Stimulated activated CD4-positive, alpha-beta T cell treated with anti-CD3 and anti-CD28 coated beads, Interleukin-2, amount 100 ng/mL, for 24 hours (primary cell): ENCODE measurements around the gene UBN1.

ENCODE experiments used
- DNase-seq, 2 donors: peaks; one replicate each; pipeline ENCODE4 v3.0.0-alpha.2; 2020

The UBN1 gene

DNA sequence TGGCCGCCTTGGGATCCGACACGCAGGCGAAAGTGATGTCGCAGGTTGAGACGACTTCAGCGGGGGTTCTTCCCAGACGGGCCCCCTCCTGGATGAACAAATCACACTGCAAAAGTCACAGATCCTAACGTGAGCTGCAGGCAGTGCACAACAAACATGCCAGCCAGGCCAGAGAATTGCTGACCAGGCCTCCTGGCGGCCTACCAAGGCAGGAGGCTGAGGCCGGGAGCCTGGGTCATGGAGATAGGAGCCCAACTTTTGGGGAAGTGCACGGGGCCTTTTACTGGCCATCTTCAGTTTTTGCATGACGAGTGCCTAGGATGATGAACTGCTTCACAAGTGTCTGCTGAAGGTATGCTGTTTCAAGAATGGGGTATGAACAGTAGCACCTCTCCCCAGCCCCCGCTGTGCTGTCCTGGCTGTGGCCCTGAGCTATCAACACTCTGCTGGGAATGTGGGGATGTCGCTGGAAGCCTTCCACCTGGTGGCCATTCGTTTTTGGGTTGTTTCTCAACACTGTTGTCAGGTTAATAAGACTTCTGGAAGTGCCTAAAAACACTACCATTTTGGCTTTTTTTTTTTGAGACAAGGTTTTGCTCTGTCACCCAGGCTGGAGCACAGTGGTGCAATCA is 32.6 kb upstream of the UBN1 start:
- no peak for DNase-seq

DNA sequence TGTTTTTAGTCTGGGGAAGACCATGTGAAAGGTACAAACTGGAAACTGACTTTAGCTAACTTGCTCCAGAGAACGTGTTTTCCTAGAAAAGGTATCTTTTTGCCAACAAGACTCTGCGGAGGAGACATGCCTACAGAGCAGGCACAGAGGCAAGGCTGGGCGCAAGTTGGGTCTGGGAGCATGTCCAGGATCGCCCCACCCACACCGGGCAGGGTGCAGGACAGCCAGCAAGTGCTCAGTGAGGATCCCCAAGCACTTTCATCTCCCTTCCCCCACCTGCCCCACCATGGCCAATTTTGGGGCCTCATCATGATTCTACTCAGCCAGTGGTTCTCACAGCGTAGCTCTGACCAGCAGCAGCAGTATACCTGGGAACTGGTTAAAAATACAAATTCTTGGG is 26.6 kb upstream of the UBN1 start:
- no peak for DNase-seq

DNA sequence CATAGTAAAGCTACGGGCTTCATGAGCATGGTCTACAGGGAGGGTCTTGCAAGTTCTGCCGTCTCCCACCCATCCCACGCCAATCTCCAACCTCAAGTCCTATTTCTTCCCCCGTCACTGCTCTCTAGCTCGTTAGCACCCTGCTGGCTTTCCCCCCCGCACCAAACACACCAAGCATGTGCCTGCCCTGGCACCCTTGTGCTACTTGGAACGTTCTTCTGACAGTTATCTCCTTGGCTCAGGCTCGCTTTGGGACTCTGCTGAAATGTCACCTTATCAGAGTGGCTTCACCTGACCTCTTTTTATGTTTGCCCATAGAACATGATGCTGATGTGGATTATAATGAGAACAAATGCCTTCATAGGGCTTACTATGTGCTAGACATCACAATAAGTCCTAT is 22.1 kb upstream of the UBN1 start:
- DNase-seq, result no peak

DNA sequence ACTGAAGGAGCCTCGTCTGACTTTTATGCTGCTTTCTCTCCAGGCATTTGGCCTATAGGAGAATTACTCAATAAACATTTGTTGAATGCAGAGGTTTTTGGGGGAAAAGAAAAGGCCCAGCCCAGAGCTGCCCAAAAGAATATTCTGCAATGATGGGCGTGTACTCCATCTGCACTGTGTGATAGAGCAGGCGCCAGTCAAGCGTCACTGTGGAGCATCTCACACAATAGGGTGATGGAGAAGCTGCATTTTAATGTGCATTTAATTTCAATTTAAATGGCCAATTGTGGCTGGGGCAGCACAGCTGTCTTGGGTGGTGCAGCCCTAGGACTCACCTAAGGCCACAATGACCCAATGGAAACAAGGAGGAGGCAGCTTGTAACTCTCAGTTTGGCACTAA is 20.8 kb upstream of the UBN1 start:
- DNase-seq, result no peak

DNA sequence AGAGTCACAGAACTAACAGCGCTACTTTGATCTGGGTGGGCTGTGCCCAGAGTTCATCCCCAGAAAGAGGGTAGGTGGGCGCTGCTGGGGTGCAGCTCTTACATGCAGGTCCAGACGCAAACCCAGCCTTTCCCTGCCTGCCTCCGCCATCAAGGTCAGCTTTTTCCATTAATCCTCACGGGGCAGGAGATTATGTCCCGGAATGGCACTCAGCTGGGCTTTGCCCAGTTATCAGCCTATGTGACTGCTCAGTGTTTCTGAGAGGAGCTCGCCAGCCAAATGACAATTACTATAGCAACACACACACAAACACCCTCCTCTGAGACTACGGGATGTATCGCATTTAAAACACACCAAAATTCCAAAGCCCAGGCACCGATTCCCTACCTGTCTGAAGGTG is 20.3 kb upstream of the UBN1 start:
- no peak for DNase-seq

DNA sequence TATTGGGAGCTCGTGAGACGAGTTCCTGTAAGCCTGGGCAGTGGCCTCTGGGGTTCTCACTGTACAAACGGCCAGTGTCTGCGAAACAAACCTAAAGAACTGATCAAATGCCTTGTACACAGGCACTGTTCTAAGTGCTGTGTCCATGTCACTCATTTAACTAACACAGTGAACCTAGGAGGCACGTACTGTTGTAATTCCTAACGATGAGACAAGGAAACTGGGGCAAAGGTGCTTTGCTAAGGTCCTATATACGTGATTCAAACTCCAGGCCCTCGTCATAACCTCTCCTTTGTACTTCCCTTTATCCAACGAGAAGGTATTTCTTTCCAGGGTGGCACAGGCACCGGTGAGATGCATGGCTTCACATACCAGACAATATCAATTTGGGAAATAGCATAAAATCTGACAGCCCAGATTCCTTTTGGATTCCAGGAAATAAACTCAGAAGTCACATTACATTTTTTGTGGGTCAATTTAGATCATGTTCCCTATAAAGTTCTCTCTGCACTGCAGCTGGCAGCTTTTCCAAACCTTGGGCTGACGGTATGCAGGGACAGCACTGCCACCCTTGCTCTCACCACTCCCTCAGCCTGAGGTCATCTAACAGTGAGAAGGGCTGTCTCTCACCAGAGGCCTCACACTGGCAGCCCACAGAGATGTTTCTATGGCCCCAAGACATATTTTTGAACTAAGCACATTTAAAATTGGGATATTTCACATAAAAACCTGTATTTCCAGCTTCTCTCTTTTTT is 18.5 kb upstream of the UBN1 start:
- DNase-seq, result no peak

DNA sequence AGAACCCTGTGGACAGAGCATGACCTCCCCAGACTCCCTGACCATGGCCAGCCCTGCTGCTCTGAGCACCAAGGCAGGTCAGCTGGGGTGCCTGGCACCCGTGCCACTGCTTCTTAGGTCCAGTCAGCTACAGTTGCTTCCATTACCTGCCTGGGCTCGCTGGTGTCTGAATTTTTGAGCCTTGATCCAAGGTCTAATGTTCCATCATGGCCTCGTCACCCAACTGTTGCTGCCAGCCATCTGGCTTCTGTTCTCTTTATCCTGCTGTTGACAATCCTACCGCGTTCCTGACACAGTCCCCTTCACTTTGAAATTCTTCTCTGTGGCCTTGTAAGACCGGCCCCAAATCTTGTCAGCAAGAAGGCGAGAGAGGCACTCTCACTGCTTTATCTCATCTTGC is 16.9 kb upstream of the UBN1 start:
- DNase-seq, result no peak

DNA sequence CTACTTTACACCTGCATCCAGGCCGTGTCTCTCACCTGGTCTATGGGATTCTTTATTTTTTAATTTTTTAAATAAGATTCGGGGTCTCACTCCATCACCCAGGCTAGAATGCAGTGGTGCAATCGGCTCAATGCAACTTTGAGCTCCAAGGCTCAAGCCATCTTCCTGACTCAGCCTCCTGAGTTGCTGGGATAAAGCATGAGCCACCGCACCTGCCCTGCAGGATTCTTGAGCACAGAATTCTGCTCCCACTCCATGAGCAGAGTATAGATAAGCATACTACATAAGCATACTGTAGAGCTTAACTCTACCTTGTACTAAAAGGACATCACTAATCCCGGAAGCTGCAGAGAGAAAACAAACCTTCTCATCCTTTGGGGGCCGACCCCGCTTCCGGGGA is 15.7 kb upstream of the UBN1 start:
- DNase-seq, result no peak

DNA sequence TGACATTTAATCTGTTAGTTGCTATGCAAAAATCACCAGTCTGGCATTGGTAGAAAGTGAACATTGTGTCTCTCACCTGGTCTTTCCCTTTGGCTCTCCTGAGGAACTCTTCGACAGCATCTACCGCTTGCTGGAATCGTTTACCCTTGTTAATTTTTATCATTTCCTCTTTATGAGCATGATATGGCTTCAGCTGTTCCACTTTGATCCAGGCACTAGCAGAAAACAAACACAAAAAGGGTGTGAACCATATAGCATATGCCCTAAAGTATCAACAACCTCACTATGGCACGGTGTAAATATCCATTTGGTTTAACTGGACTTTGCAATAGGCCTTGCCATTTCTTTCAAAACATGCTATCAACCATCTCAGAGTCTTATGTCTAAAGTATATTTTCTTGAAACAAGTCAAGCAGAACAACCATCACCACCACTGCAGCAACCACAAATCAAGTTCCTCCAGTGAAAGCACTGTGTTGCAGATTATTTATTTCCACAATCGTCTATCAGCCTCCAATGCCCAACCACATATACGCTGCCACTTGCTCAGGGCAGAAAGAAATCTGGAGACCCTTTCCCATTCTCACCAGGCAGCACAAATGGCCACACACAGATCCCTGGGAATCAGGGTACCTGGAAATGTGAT is 14.5 kb upstream of the UBN1 start:
- DNase-seq, result no peak

DNA sequence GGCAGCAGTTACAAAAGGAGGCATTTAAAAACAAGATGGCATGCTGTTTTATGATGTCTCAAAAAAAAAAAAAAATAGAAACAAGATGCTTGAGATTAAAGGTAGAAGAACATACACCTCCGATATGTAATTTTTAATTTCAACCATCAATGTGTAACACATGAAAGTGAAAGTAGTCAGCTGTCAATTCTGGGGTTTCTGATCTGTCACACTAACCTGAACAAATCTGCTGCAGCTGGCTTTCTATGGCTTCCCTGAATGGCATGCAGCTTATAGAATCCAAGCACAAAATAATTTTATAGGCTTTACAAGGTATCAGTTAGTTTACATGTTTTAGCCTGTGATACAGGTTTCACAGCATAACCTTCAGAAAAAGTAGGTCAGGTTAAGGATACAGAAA is 13.7 kb upstream of the UBN1 start:
- DNase-seq, result no peak

DNA sequence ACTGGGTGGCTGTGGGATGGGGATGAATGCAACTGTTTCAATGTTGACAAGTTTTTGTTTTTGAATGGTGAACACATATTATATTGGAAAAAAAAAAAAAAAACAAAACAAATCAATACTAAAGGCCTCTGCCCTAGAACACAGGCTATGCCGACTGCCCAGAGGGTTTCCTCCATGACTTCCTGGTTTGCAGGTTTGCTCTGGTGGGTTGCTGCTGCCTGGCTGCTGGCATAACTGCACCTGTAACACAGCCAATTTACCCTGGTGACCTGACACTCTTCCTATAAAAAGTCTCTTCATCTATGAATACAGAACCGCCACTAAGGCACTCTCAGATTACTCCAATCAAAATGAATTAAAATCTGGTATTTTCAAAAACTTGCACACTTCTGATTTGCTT is 10.6 kb upstream of the UBN1 start:
- no peak for DNase-seq

DNA sequence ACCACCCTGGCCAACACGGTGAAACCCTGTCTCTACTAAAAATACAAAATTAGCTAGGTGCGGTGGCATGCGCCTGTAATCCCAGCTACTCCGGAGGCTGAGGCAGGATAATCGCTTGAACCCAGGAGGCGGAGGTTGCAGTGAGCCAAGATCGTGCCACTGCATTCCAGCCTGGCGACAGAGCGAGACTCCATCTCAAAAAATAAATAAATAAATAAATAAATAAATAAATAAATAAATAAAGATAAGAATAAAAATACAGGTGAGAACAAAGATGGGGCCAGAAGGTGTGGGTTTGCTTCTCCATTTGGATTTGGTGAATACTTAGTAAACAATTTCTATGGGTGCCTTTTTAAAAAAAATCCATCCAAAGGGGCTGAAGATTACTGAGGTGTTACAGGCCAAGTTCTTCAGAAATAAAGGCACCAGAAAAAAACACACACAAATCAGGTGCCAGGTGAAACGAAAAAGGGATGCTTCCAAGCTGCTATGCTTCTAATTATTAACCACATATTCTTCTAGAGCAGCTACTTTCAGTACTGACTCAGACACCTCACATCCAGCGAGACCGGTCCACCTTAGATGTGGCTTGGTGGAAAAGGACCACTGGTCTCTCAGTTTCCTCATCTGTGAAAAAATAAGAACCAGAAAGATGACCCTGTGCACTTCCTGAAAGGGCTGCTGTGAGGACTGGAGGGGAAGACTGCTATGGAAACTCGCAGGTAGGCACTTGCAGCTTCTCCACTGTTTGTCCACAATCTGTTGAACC is 9.4 kb upstream of the UBN1 start:
- DNase-seq, result no peak

DNA sequence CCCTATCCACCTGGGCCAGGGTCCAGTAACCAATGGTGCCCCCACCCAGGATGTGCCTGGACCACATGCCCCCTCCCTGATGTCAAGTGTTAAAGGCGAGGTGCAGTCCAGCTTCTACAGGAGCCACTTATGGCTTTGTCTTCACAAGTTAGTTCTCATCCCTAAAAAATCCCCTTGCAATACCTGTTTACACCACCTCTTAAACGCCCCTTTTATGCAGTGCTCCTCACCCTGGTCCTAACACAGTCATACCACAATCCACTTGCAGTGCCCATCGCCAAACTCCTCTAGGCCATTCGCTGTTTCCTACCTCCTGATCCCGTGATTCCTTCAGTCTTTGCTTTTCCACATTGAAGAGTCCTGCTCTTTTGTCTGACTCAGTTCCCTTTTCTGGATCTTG is 7.3 kb upstream of the UBN1 start:
- DNase-seq, result no peak

DNA sequence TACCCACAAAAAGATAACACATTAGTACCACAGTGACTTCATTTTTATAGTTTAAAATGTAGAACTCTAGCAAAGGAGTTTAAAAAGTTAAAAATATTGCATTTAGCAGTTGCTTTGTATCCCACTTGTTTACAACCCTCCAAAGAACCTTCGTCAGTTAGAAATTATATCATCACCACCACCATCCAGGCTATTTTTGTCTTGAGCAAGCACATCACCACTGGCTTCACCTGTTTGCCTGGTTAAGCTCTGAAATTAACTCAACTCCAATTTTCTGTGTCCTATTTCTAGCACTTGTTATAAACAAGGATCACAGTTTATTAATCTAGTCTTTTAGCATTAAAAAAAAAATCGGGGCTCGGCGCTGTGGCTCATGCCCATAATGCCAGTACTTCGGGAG is 6.3 kb upstream of the UBN1 start:
- no peak for DNase-seq

DNA sequence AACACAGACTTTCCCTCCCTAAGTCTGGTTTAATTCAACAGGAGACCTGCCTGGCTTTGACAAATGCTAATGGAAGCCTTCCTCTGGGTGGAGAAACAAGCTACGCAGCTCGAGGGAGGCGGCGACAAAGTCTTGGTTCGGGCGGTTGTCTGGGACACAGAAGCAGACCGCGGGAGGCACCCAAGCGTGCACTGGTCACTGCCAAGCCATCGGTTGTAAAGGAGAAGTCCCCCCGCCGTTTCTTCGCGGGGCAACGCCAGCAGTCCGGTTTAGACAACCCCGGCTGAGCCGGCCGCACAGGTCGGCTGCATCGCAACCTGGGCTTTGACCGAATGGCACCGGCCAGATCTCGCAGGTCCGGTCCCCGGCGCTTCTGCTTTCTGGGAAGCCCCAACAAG is 779 bp upstream of the UBN1 start:
- DNase-seq, result peak; percentile 26 to 30

DNA sequence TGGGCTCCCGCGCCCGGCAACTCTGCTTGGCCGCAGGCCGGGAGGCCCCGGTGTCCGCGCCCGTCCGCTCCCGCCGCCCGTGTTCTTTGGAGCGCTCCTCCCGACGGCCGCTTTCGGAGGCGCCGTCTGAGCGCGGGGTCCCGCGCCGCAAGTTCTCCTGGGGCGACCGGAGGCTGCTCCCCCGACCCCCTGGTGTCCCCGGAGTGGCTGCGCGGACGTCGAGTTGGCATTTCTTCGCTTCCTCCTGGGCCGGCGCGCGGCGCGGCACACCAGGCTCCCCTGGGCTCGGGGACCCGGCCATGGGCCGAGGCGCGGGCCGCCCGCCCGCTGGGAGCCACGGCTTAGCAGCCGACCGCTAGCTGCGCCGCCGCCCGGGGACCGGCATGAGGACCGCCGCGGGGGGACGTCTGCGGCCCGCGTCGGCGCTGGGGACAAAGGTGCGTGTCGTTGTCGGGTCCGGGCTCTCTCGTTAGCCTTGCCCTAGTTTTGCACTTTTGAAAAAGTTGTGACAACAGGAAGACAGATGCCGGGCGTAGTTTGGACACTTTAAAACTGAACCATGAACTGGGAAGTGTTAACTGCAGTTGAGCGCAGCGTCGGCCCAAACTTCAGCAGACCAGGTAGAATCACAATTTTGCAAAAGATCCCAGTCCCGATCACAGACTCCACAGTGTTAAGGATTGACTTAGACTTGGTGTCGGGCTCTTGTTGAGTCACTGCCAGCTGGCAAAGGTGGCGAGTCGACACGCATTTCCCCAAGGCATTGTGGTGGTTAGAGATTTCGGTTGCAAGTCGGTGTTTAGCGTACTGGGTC is 700 bp downstream of the UBN1 start:
- DNase-seq, result peak; percentile 47 to 49

DNA sequence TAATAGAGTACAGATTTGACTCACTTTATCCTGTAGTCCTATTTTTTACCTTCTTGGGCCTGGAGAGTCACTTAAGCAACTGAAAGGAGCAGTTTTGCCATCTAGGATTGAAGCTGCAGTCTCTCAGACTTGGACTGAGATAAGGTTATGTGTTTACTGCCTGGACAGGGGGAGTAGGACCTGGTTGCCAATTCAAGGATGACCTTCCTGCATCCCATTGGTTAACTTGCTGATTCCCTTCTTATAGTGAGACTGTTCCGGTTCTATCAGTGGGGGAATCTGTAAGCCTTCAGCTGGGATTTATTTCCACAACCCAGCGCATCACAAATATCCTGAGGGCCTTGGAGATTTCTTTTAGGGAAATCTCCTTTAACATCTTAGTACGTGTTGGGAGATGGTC is 2.9 kb downstream of the UBN1 start:
- no peak for DNase-seq

DNA sequence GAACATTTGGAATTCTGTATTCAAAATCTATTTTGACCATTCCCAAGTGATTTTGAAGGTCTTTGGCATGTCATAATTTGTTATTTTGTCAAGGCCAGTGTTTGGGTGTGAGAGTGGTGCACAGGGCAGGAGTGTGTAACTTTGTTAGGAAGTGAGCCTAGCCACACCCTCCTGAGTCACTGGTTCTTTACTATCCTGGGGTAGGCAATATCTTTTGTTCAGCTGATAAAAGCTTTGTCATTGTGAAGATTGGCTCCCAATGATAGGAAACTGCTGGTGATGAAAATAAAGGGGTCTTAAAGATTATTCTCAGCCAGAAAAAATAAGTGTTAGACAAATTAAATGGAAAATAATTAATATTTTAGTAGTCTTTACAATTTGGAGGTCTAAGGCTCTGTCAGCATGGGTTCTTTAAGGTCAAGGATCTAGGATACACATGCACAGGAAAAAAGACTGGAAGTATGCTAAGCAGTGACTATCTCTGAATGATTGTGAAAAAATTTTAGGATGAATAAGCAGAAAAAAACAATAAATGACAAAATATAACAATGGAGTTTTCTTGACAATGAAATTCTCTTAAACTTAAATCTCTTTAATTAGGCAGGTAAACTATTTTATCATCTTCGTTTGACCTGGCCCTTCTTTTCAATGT is 5.1 kb downstream of the UBN1 start:
- no peak for DNase-seq

DNA sequence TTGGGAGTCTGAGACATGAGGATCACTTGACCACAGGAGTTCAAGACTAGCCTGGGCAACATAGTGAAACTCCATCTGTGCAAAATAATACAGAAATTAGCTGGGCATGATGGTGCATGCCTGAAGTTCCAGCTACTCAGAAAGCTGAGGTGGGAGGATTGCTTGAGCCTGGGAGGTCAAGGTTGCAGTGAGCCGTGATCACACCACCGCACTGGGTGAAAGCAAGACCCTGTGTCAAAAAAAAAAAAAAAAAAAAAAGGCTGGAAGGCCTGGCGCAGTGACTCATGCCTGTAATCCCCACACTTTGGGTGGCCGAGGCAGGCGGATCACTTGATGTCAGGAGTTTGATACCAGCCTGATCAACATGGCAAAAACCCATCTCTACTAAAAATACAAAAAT is 8.1 kb downstream of the UBN1 start:
- DNase-seq, result no peak

DNA sequence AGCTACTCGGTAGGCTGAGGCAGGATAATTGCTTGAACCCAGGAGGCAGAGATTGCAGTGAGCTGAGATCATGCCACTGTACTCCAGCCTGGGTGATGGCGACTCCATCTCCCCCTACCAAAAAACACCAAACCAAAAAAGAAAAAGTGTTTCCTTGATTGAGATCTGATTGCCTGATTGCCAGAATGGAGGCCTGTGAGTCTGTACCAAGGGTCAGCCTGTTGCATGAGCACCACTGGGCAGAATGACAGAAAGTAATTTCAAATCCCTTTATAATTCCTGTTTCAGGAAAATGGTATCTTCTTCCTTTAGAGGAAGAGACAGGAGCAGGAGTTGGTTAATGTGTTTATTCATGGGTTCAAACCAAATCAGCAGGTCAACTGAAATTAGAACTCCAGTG is 8.5 kb downstream of the UBN1 start:
- no peak for DNase-seq

DNA sequence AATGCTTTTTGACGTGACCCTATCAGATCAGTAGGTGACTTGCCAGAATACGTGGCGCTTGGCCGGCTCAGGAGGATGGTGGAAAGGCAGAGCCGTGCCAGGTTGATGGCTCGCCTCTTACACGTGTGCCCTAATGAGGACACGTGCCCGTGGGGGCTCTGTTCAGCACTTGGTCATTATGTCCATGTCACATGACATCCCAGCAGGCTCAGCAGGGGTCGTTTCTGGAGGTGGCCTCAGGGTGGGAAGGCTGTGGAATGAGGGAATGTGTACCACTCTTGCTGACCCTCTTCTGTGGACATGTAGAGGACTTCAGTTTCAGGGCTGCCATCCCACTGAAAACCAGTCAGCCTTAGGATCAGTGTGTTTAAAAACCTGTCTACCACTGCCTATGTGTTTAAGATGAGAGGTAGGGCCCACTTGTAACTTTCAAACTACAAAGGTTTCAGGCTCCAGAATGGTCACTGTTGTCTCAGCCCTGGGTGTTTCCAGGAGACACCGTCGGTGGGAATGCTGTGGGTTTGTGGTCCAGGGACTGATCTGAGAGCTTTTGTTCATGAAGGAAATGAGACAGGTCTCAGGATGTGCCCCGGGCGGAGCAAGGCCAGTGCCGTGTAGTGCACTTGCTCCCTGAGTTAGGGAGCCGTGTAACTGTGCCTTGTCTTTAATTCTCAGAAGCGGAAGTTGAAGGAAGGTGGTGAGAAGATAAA is 12.1 kb downstream of the UBN1 start:
- no peak for DNase-seq

DNA sequence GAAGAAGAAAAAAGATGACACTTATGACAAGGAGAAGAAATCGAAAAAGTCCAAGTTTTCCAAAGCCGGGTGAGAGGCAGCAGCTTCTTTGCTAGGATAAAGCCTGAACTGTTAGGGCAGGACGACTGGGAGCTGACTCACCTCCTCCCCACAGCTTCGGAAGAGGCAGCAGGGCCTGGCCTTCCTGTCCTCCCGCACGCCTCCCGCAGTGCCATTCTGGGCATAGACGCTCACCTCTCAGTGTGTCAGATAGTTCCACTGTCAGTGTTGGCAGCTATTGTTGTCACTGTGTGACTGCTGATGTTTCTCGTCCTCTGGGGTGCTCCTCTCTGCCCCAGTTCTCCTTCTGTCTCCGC is 12.6 kb downstream of the UBN1 start:
- DNase-seq, result no peak
